ENCODE measurements around the gene CHPF2. TPM values are rescaled to one million over a fixed set of nuclear protein-coding genes. Genes with fewer than 3 reads are reported as not detected.

The CHPF2 gene
- total and polyA plus RNA-seq, 2 of the 13 experiments (the other 11 are each of a cell fraction or from before 2014, with no cell fraction given), result 15.4 to 21.5 TPM

DNA sequence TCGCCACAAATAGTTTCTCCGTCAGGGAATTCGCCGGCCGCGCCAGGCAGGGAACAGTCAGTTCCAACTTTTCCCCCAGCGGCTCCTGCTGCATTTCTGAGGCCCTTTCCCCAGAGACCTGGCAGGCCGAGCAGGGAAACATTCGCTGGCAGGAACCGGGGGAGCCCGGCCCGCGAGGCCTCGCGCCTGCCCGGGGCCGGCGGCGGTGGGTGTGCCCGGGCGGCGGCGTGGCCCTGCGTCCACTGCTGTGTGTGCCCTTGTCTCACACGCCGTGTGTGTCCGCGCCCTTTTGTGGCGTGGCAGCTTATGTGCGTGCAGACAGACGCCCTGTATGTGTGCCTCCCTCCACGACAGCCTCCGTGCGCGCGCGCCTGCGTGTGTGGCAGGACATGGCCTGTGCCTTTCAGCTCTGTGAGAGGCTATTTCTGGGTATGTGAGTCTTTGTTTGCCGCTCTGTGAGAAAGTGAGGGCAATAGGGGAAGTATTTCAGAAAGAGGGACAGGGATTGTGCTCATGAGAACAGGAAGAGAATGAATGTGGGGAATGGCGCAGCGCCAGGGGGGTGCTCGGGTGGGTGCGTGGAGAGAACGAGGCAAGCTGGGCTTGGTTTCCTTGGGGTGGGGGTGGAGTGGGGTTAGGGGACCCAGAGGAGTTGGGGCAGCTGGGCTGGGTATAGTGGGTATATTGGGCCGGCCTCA, 16.9 kb downstream of the CHPF2 start (continued):
- TF ChIP-seq GABPA (IDR thresholded peaks at IDR 0.05; ENCODE audit: low read depth, low read length), result no peak
- no peak for TF ChIP-seq GABPA (CRISPR knock-in tag; IDR thresholded peaks at IDR 0.05; ENCODE audit: low read depth)
- no peak for TF ChIP-seq ZNF543 (CRISPR knock-in tag; IDR thresholded peaks at IDR 0.05)
- TF ChIP-seq UBTF (CRISPR knock-in tag; IDR thresholded peaks at IDR 0.05), result peak; percentile 14; the same call in 1 of the 2 replicates
- TF ChIP-seq RBM22 (optimal IDR thresholded peaks at IDR 0.05; ENCODE audit: low read length), result no peak
- no peak for TF ChIP-seq GATAD2A (CRISPR knock-in tag; IDR thresholded peaks at IDR 0.05)
- no peak for TF ChIP-seq ZFP36L2 (CRISPR knock-in tag; IDR thresholded peaks at IDR 0.05)
- TF ChIP-seq ZNF263 (CRISPR knock-in tag; IDR thresholded peaks at IDR 0.05), result 0 out of 2 replicates have a peak, but pooled peaks have one; percentile 0
- TF ChIP-seq ZNF720 (CRISPR knock-in tag; IDR thresholded peaks at IDR 0.05), result no peak
- no peak for TF ChIP-seq MTF1 (CRISPR knock-in tag; IDR thresholded peaks at IDR 0.05)
- no peak for TF ChIP-seq PHB2 (IDR thresholded peaks at IDR 0.05; ENCODE audit: partially characterized antibody)
- no peak for TF ChIP-seq ZNF460 (CRISPR knock-in tag; IDR thresholded peaks at IDR 0.05; ENCODE audit: borderline replicate concordance)
- TF ChIP-seq, protein P1, sequence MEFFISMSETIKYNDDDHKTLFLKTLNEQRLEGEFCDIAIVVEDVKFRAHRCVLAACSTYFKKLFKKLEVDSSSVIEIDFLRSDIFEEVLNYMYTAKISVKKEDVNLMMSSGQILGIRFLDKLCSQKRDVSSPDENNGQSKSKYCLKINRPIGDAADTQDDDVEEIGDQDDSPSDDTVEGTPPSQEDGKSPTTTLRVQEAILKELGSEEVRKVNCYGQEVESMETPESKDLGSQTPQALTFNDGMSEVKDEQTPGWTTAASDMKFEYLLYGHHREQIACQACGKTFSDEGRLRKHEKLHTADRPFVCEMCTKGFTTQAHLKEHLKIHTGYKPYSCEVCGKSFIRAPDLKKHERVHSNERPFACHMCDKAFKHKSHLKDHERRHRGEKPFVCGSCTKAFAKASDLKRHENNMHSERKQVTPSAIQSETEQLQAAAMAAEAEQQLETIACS (CRISPR knock-in tag; IDR thresholded peaks at IDR 0.05), result no peak
- no peak for TF ChIP-seq RBAK (CRISPR knock-in tag; IDR thresholded peaks at IDR 0.05)
- TF ChIP-seq NFRKB (IDR thresholded peaks at IDR 0.05), result no peak
- TF ChIP-seq ZNF747 (CRISPR knock-in tag; IDR thresholded peaks at IDR 0.05; ENCODE audit: borderline replicate concordance), result no peak
- no peak for TF ChIP-seq NONO (IDR thresholded peaks at IDR 0.05)
- no peak for TF ChIP-seq NONO (CRISPR knock-in tag; conservative IDR thresholded peaks at IDR 0.05)
- 0 out of 2 replicates have a peak, but pooled peaks have one; percentile 5 for TF ChIP-seq ZNF770 (CRISPR knock-in tag; IDR thresholded peaks at IDR 0.05)
- no peak for TF ChIP-seq NFKBIZ (CRISPR knock-in tag; IDR thresholded peaks at IDR 0.05)
- TF ChIP-seq TSC22D2 (CRISPR knock-in tag; IDR thresholded peaks at IDR 0.05; ENCODE audit: borderline replicate concordance), result no peak
- TF ChIP-seq, protein P2, sequence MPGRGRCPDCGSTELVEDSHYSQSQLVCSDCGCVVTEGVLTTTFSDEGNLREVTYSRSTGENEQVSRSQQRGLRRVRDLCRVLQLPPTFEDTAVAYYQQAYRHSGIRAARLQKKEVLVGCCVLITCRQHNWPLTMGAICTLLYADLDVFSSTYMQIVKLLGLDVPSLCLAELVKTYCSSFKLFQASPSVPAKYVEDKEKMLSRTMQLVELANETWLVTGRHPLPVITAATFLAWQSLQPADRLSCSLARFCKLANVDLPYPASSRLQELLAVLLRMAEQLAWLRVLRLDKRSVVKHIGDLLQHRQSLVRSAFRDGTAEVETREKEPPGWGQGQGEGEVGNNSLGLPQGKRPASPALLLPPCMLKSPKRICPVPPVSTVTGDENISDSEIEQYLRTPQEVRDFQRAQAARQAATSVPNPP (CRISPR knock-in tag; IDR thresholded peaks at IDR 0.05), result no peak
- peak; percentile 25; the same call in 1 of the 2 replicates for TF ChIP-seq ZFY (CRISPR knock-in tag; IDR thresholded peaks at IDR 0.05)
- no peak for TF ChIP-seq SETDB1 (CRISPR knock-in tag; IDR thresholded peaks at IDR 0.05; ENCODE audit: borderline replicate concordance)
- TF ChIP-seq ZNF326 (CRISPR knock-in tag; IDR thresholded peaks at IDR 0.05; ENCODE audit: borderline replicate concordance), result no peak
- TF ChIP-seq ZNF709 (CRISPR knock-in tag; IDR thresholded peaks at IDR 0.05), result no peak

Data from HepG2 (cell line).